GM12878 (cell line): Measurements from ENCODE around the gene PKDREJ. TPM values are rescaled to one million over a fixed set of nuclear protein-coding genes. Genes with fewer than 3 reads are reported as not detected.

ENCODE experiments used
- ATAC-seq: fragments of 200-7000 bp; cut with Tn5 transposase; 3 replicates; pipeline ENCODE4 v1.9.1; 2020; ENCODE audit warnings: mild to moderate bottlenecking, moderate library complexity
- BruUV-seq: library from RNA; stranded (reverse); fragments of 400-500 nt; replicated peaks from 2 replicates; lab custom pipeline; 2021; lab: Mats Ljungman, UMichigan
- CTCF ChIA-PET: fragments of 300-600 bp; sonication (Branson Sonifier 250); formaldehyde crosslinking; extraction: SDS; loops from one replicate; lab custom pipeline; 2021; ENCODE audit warnings: inconsistent platforms; lab: Yijun Ruan, JAX
- POLR2A ChIA-PET: fragments of 350-600 bp; formaldehyde crosslinking; extraction: SDS; loops from one replicate; lab custom pipeline; 2021; ENCODE audit warnings: inconsistent platforms; lab: Charles Lee
- RAD21 ChIA-PET: fragments of 300-600 bp; sonication (Branson Sonifier 250); formaldehyde crosslinking; loops from one replicate; lab custom pipeline; 2023; ENCODE audit warnings: antibody characterized with exemption; ENCODE audit not compliant: unreplicated experiment; lab: Charles Lee
- SMC1A ChIA-PET: fragments of 300-600 bp; sonication (Branson Sonifier 250); formaldehyde crosslinking; loops from one replicate; lab custom pipeline; 2023; ENCODE audit not compliant: unreplicated experiment, uncharacterized antibody; lab: Charles Lee
- DNase-seq: peaks from one replicate; pipeline ENCODE4 v3.0.0-alpha.2; 2011; ENCODE audit warnings: low read depth, low spot score
- FAIRE-seq: peaks from 3 replicates; lab custom pipeline; 2011; peaks lifted over from hg19 to GRCh38; lab: Jason Lieb, UNC
- H2AFZ ChIP-seq: 2 replicates; pipeline ENCODE4 v1.6.0; 2011; ENCODE audit warnings: low read depth, low read length, control low read depth; ENCODE audit not compliant: control insufficient read depth
- H3K27ac ChIP-seq: 2 replicates; pipeline ENCODE4 v1.5.1; 2011; ENCODE audit warnings: control low read depth; ENCODE audit not compliant: control insufficient read depth, insufficient read depth
- H3K27me3 ChIP-seq, 2 experiments: replicated peaks in 1 of 2; 2 replicates each; pipeline versions ENCODE4 v1.6.0 to v1.6.1; 2011; ENCODE audit warnings: low read length in 1 of 2; ENCODE audit not compliant: control insufficient read depth in 2 of 2, insufficient read depth in 2 of 2
- H3K36me3 ChIP-seq, 2 experiments: 2 replicates each; pipeline ENCODE4 v1.5.1; 2011; ENCODE audit warnings: low read length in 1 of 2; ENCODE audit not compliant: control insufficient read depth in 2 of 2, insufficient read depth in 2 of 2
- H3K4me1 ChIP-seq: 2 replicates; pipeline ENCODE4 v1.6.1; 2011; ENCODE audit warnings: mild to moderate bottlenecking, low read length, moderate library complexity, mixed read lengths; ENCODE audit not compliant: control insufficient read depth, insufficient read depth
- H3K4me2 ChIP-seq: 2 replicates; pipeline ENCODE4 v1.6.0; 2011; ENCODE audit warnings: control low read depth; ENCODE audit not compliant: control insufficient read depth, insufficient read depth
- H3K4me3 ChIP-seq: fragments of 200-600 bp; sonication (generic); 2 replicates; pipeline ENCODE4 v1.5.1; 2016
- H3K79me2 ChIP-seq: 2 replicates; pipeline ENCODE4 v1.6.0; 2011; ENCODE audit warnings: low read length; ENCODE audit not compliant: control insufficient read depth, insufficient read depth
- H3K9ac ChIP-seq: 2 replicates; pipeline ENCODE4 v1.8.0; 2011; ENCODE audit warnings: low read length, control low read depth, mixed read lengths; ENCODE audit not compliant: control insufficient read depth, insufficient read depth
- H3K9me3 ChIP-seq: replicated peaks from 3 replicates; pipeline ENCODE4 v1.5.1; 2011; ENCODE audit warnings: mild to moderate bottlenecking, low read length; ENCODE audit not compliant: control insufficient read depth, insufficient read depth
- H4K20me1 ChIP-seq: 2 replicates; pipeline ENCODE4 v1.6.0; 2011; ENCODE audit not compliant: control insufficient read depth, insufficient read depth
- MEF2B ChIP-seq: fragments of 450-650 bp; IDR thresholded peaks from 2 replicates; pipeline ENCODE4 v1.6.1; 2018; ENCODE audit warnings: mild to moderate bottlenecking, moderate library complexity; ENCODE audit not compliant: partially characterized antibody, poor library complexity, severe bottlenecking
- NFIC ChIP-seq: IDR thresholded peaks from 2 replicates; pipeline ENCODE4 v1.6.1; 2012; ENCODE audit warnings: low read depth, mild to moderate bottlenecking, inconsistent platforms, low read length, moderate library complexity
- SUPT20H ChIP-seq: IDR thresholded peaks from 2 replicates; pipeline ENCODE4 v1.6.1; 2011; ENCODE audit warnings: low read depth, mild to moderate bottlenecking, low read length, moderate library complexity, borderline replicate concordance; ENCODE audit not compliant: control insufficient read depth
- ZSCAN29 ChIP-seq: fragments of 450-650 bp; IDR thresholded peaks from 2 replicates; pipeline ENCODE4 v1.6.1; 2017; ENCODE audit warnings: mild to moderate bottlenecking, moderate library complexity
- WGBS: methylation state at CpG from one replicate; pipeline ENCODE4 v1.1.6; 2016; ENCODE audit warnings: low lambda C conversion rate; ENCODE audit not compliant: insufficient replicate concordance, insufficient coverage; ENCODE audit errors: missing lambda C conversion rate; 5-methylcytosine and 5-hydroxymethylcytosine counted together
- in situ Hi-C: fragments of 300-500 bp; cut with MboI; formaldehyde crosslinking; loops from 9 replicates; pipeline ENCODE4 v1.14.3; 2018; ENCODE audit warnings: mixed read lengths
- intact Hi-C: fragments of 100-400 bp; cut with micrococcal nuclease; formaldehyde crosslinking; loops from one replicate; pipeline ENCODE4 v1.14.2; 2022; ENCODE audit not compliant: unreplicated experiment
- polyA plus RNA-seq, 11 experiments: library from polyadenylated mRNA; depleted of rRNA in 4 of 11; unstranded in 6 of 11; stranded (reverse) in 5 of 11; fragments of >200 nt; fragmentation: Nextera tagmentation in 4 of 11; fragmentation: Illumina TruSeq in 1 of 11; extraction: Ambion mirVana in 4 of 11; extraction: Trizol in 1 of 11; gene quantifications; 1 replicate in 1 of 11; 2 replicates in 10 of 11; pipeline versions ENCODE4 v1.2.1 to v1.2.3, GENCODE V29; 2011 to 2016; ENCODE audit warnings: inconsistent platforms in 2 of 11, missing spikeins in 2 of 11, low read depth in 1 of 11
- total RNA-seq, 4 experiments: library from RNA; depleted of rRNA in 3 of 4; stranded (reverse); fragments of >200 nt in 3 of 4; fragmentation: Illumina TruSeq in 1 of 4; extraction: Trizol in 1 of 4; gene quantifications; 2 replicates each; pipeline versions ENCODE4 v1.2.1 to v1.2.3, GENCODE V29; 2013 to 2021

PKDREJ gene
- total and polyA plus RNA-seq, 10 of the 15 experiments (the other 5 are each of a cell fraction or from before 2014, with no cell fraction given) = 0.02 to 0.03 TPM; not detected in 8

- Histone ChIP-seq H4K20me1 (no peaks in the 10 kb centered on the region), H3K36me3 (peaks cover 8 to 16% of the 10 kb centered on the region in 2 experiments), H3K9me3 (no peaks in the 10 kb centered on the region), H3K9ac (peak overlapping the region; percentile 95), H3K4me3 (peak overlapping the region; percentile 100), H3K4me2 (peak overlapping the region; percentile 100), H2AFZ (peak overlapping the region; percentile 74), H3K27ac (peak overlapping the region; percentile 68), H3K4me1 (peaks cover 32% of the 10 kb centered on the region), H3K79me2 (peaks cover 34% of the 10 kb centered on the region)
- ATAC-seq (peak; percentile 20), FAIRE-seq (no peak), DNase-seq (no peak)
- POLR2A ChIA-PET = interaction anchor here (2.3 kb wide), 1 partner anchor 47 kb away, joined by 9 read pairs; the partner anchor contains the start of gene CDPF1
- CTCF ChIA-PET = interaction anchor here (1.0 to 1.4 kb wide), 3 partner anchors 14 to 291 kb away, joined by 3 to 5 read pairs (median 4); no protein-coding TSS in a partner anchor
- intact Hi-C loops = loop anchor here (2.0 to 5.0 kb wide), 3 partner anchors 38 to 175 kb away; partner anchors contain the start of genes CDPF1 and TRMU
- under 1% methylated on average over 32 of the region's 32 CpGs for WGBS
- in situ Hi-C loops = no loop called here
- RAD21 ChIA-PET = interaction anchor here (0.6 to 1.5 kb wide), 2 partner anchors 47 to 291 kb away, joined by 4 to 7 read pairs; partner anchors contain the start of gene CDPF1
- SMC1A ChIA-PET = interaction anchor here (1.7 to 1.8 kb wide), 2 partner anchors 17 to 39 kb away, joined by 5 to 7 read pairs; partner anchors contain the start of gene TRMU
- 0 out of 2 replicates have a peak, but pooled peaks have one; percentile 0 for TF ChIP-seq NFIC
- TF ChIP-seq SUPT20H = no peak
- peak; percentile 76; the same call in 1 of the 2 replicates for TF ChIP-seq ZSCAN29
- peak; percentile 28 for TF ChIP-seq MEF2B
- TF ChIP-seq, all 136 proteins: peak for 3
- TSS peak; percentile 77 for BruUV-seq
- H3K27me3 ChIP-seq = no peaks in the 10 kb centered on the region
These were observed 34.1 kb upstream of the PKDREJ start for GRCh38 chr22:46297151-46297812.
